Lower lobe of right lung (tissue), 2 donors: Measurements from ENCODE around the gene TMEM108. TPM values are rescaled to one million over a fixed set of nuclear protein-coding genes. Genes with fewer than 3 reads are reported as not detected.

Source experiments
- ATAC-seq, 2 donors: fragments of 200-7000 bp; cut with Tn5 transposase; one replicate each; pipeline ENCODE4 v1.9.1; 2020 to 2022; ENCODE audit warnings: mild to moderate bottlenecking in 2 of 2, moderate library complexity in 2 of 2
- DNase-seq: peaks from one replicate; pipeline ENCODE4 v3.0.0-alpha.2; 2020
- H3K27ac ChIP-seq: fragments of 200-600 bp; one replicate; pipeline ENCODE4 v1.8.0; 2022
- H3K27me3 ChIP-seq: fragments of 200-600 bp; one replicate; pipeline ENCODE4 v1.8.0; 2022; ENCODE audit warnings: low read depth
- H3K36me3 ChIP-seq: fragments of 200-600 bp; one replicate; pipeline ENCODE4 v1.8.0; 2022; ENCODE audit warnings: mild to moderate bottlenecking
- H3K4me1 ChIP-seq: fragments of 200-600 bp; one replicate; pipeline ENCODE4 v1.8.0; 2022
- H3K4me3 ChIP-seq: fragments of 200-600 bp; one replicate; pipeline ENCODE4 v1.8.0; 2022; ENCODE audit warnings: mild to moderate bottlenecking
- H3K9me3 ChIP-seq: fragments of 200-600 bp; one replicate; pipeline ENCODE4 v1.8.0; 2022
- intact Hi-C: fragments of 100-400 bp; cut with DNase I; formaldehyde crosslinking; loops from one replicate; pipeline ENCODE4 v1.11.0; 2022
- total RNA-seq: library from RNA; stranded (reverse); fragmentation: NEBNext Ultra II Directional; extraction: Animal tissue kit (Norgen Biotek cat#: 25700); gene quantifications from one replicate; pipeline ENCODE4 v1.2.1, GENCODE V29; 2021
- TF ChIP-seq, protein P1 (sequence below): fragments of 200-600 bp; IDR thresholded peaks from one replicate; pipeline ENCODE4 v1.8.0; 2022; ENCODE audit warnings: antibody characterized with exemption, mild to moderate bottlenecking
- donor health status: DM: no; HTN: yes; CAD: no; lungs with severe emphysema.

Gene TMEM108
- total RNA-seq, 1 donor from 2014 or later = 18.5 TPM

DNA sequence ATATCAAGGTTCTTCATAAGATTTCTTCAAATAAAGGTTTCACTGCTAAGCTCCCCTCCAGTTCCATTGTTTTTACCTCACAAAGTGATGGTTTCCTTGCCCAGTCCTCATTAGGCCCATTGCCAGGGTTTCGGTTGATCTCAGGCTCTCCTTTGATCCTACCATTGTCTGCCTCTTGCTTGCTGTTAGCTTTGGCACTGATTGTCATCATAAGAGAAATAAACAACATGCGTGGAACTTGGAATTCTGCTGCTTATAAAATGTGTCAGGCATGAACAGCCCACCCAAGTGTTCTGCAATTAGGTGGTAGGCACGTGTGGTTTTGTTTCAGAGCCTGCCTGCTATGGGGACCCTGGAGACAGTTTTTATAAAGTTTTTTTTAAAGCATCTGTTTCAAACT lies 254.1 kb downstream of the TMEM108 start:
- no peaks in the 10 kb centered on the region for H3K9me3 ChIP-seq
- intact Hi-C loops = no loop called here
- TF ChIP-seq, protein P1, sequence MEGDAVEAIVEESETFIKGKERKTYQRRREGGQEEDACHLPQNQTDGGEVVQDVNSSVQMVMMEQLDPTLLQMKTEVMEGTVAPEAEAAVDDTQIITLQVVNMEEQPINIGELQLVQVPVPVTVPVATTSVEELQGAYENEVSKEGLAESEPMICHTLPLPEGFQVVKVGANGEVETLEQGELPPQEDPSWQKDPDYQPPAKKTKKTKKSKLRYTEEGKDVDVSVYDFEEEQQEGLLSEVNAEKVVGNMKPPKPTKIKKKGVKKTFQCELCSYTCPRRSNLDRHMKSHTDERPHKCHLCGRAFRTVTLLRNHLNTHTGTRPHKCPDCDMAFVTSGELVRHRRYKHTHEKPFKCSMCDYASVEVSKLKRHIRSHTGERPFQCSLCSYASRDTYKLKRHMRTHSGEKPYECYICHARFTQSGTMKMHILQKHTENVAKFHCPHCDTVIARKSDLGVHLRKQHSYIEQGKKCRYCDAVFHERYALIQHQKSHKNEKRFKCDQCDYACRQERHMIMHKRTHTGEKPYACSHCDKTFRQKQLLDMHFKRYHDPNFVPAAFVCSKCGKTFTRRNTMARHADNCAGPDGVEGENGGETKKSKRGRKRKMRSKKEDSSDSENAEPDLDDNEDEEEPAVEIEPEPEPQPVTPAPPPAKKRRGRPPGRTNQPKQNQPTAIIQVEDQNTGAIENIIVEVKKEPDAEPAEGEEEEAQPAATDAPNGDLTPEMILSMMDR = no peak
- no peak for ATAC-seq
- no peak for DNase-seq
- H3K27me3 ChIP-seq = no peaks in the 10 kb centered on the region
- no peak overlapping the region for H3K4me3 ChIP-seq
- H3K36me3 ChIP-seq = no peaks in the 10 kb centered on the region
- no peak overlapping the region for H3K27ac ChIP-seq
- H3K4me1 ChIP-seq = peaks cover 18% of the 10 kb centered on the region

DNA sequence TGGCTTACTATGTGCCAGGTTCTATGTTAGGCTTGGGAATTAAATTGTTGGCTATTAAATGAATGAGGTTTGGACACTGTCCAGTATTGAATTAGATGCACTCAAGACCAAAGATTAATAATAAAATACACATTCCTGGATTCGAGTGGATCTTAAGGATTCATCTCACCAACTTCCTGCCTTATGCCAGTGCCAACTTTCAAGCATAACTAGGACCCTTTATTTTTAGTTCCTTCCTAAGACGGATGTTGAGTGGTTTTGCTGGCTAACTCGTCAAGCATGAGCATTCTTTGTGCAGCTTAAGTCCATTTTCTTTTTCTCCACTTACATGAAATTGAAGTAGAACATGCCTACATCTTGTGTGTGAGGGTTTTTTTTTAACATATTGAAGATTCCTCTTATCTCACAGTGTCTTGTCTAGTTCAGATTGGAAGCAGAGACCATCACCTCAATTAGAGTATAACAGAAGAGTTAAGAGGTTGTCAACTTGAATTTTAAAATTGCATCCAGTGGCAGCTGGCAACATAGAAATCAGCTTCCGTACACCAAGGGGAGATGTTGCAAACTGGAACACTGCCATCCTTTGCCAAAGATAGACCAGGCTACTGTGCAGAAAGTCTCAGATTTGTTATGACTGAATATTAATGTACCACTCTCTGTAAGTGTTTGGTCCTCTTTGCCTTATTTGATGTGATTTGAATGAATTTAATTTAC lies 255.4 kb downstream of the TMEM108 start:
- Histone ChIP-seq H3K4me1 (peaks cover 18% of the 10 kb centered on the region), H3K4me3 (no peak overlapping the region), H3K9me3 (no peaks in the 10 kb centered on the region), H3K36me3 (no peaks in the 10 kb centered on the region), H3K27me3 (no peaks in the 10 kb centered on the region), H3K27ac (no peak overlapping the region)
- TF ChIP-seq, protein P1 = no peak
- intact Hi-C loops = no loop called here
- DNase-seq (no peak), ATAC-seq (no peak)

DNA sequence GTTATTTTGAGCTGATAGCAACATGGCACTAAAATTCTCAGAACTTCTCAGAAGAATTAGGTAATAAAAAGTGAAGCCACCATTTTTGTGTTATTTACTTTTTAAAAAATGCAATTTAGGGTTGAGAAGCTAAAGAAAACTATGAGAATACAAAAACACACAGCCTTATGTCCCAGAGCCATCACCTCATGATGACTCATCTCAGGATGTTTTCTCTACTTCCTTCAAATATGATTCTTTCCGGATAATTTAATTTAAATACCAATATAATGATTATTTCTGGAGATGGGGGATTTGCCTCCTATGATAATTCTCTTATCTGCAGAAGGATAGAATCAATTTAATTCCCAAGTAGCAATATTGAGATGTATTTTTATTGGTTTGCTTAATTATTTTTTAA lies 256.1 kb downstream of the TMEM108 start:
- Histone ChIP-seq H3K9me3 (no peaks in the 10 kb centered on the region), H3K36me3 (no peaks in the 10 kb centered on the region), H3K4me3 (no peak overlapping the region), H3K27me3 (no peaks in the 10 kb centered on the region), H3K27ac (no peak overlapping the region), H3K4me1 (peaks cover 18% of the 10 kb centered on the region)
- intact Hi-C loops = no loop called here
- TF ChIP-seq, protein P1 = no peak
- ATAC-seq = no peak
- DNase-seq = no peak

GRCh38 chr3:133295199-133295901 lies 257.2 kb downstream of the TMEM108 start:
- TF ChIP-seq, protein P1 = no peak
- intact Hi-C loops = no loop called here
- DNase-seq = no peak
- Histone ChIP-seq H3K4me1 (peaks cover 18% of the 10 kb centered on the region), H3K27ac (no peak overlapping the region), H3K27me3 (no peaks in the 10 kb centered on the region), H3K36me3 (no peaks in the 10 kb centered on the region), H3K4me3 (no peak overlapping the region), H3K9me3 (no peaks in the 10 kb centered on the region)
- ATAC-seq = no peak

DNA sequence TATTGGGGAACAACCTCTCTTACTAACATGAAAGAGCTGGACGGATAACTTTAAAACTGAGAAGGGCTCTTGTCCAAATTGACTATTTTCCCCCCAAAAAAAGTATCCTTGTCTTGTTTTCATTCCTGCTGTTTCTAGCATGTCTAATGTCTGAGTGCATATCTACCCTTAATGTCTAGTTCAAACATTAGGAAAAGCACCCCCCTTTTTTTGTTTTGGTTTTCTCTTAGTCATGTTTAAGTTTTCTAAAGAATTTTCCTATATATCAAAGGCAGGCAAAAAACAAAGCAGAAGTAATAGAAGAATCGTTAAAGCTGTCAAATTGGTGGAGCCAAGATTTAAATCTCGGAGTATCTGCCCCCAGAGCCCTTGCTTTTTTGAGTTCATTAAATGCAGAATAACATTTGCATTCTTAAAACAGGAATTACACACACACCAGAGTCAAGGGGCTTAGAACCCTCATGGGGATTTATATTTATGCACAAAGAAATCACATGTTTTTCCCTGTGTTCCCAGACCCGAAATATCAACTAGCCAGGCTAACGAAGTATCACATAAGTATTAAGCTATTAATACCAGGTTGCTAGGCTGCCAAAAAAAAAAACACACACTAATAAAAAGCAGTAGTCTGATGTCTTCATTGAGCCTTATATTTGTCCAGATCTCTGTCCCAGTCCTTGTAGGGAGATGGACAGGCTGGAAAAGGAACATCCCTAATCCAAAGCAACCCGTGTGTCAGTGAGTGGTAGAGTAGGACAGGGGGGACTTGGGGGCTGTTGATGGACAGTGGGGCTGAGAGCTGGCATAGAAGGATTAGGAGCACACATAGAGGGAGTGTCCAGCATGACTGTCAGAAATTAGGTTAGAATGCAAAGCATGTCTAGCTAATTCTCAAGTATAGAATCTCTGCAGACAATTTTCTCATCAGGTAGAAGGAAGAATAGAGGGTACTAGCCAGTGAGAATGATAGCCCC lies 258.0 kb downstream of the TMEM108 start:
- Histone ChIP-seq H3K36me3 (no peaks in the 10 kb centered on the region), H3K27ac (no peak overlapping the region), H3K4me1 (peaks cover 18% of the 10 kb centered on the region), H3K27me3 (no peaks in the 10 kb centered on the region), H3K9me3 (no peaks in the 10 kb centered on the region), H3K4me3 (no peak overlapping the region)
- TF ChIP-seq, protein P1 = no peak
- DNase-seq = no peak
- no peak for ATAC-seq
- intact Hi-C loops = no loop called here
